Muscle layer of colon (tissue), 2 donors: ENCODE data around the gene PLEKHJ1.

Source experiments
- H3K27ac ChIP-seq: one replicate; pipeline ENCODE4 v1.7.0; 2013; ENCODE audit warnings: low read depth, mild to moderate bottlenecking, low read length, moderate library complexity
- H3K27me3 ChIP-seq, 2 donors: one replicate each; pipeline ENCODE4 v1.7.0; 2013; ENCODE audit warnings: low read length in 2 of 2, mild to moderate bottlenecking in 2 of 2; ENCODE audit not compliant: insufficient read depth in 2 of 2, control insufficient read depth in 1 of 2
- H3K36me3 ChIP-seq: one replicate; pipeline ENCODE4 v1.7.0; 2013; ENCODE audit warnings: mild to moderate bottlenecking, low read length; ENCODE audit not compliant: insufficient read depth
- H3K4me1 ChIP-seq: one replicate; pipeline ENCODE4 v1.7.0; 2013; ENCODE audit warnings: mild to moderate bottlenecking, low read length; ENCODE audit not compliant: insufficient read depth
- H3K4me3 ChIP-seq, 2 donors: one replicate each; pipeline ENCODE4 v1.7.0; 2013; ENCODE audit warnings: low read length in 2 of 2, low read depth in 1 of 2, mild to moderate bottlenecking in 1 of 2, moderate library complexity in 1 of 2
- H3K9ac ChIP-seq: one replicate; pipeline ENCODE4 v1.7.0; 2013; ENCODE audit warnings: low read length
- H3K9me3 ChIP-seq: one replicate; pipeline ENCODE4 v1.7.0; 2013; ENCODE audit warnings: mild to moderate bottlenecking, low read length
- donor health status: abdominal sarcoma.
- donor health status: Adenocarcinoma of cecum.

The PLEKHJ1 gene

DNA sequence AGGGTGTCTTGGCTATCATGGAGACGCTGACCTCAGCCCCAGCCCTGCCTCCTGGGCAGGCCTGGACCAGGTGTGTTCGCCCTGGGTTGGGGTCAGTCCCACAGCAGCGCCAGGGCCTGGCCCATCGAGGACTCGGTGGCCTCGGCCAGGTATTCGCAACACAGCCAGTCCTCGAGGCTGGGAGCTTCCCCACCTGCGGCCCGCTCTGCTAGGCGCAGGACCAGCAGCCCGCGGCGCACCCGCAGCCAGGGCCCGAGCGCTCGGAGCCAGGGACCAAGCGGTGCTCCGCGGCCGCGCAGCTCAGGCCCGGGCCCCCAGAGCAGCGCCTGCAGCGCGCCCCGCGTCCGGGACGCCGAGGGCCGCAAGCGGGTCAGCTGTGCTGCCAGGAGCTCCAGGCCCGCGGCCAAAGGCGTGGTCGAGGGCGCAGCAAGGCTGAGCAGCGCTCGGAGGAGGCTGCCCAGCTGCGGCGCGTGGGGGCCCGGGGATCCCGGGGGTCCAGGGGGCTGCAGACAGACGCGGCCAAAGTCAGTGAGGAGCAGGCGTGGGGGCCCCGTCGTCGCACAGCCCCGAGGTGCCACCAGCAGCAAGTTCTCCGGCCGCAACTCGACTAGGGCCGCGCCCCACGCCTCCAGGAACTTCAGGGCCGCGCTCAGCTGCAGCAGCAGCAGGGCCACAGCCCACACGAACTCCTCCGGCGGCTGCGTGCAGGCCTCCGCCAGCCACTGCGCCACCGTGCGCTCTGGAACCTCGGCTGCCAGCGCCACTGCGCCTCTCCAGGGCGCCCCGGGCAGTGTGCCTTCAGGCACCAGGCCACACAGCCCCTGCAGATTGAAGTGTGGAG lies 39.7 kb upstream of the PLEKHJ1 start:
- Histone ChIP-seq H3K4me1 (peaks cover 46% of the 10 kb centered on the region), H3K9me3 (no peaks in the 10 kb centered on the region), H3K27ac (no peak overlapping the region), H3K27me3 (no peaks in the 10 kb centered on the region), H3K36me3 (peaks cover 17% of the 10 kb centered on the region), H3K4me3 (no peak overlapping the region), H3K9ac (no peak overlapping the region)

DNA sequence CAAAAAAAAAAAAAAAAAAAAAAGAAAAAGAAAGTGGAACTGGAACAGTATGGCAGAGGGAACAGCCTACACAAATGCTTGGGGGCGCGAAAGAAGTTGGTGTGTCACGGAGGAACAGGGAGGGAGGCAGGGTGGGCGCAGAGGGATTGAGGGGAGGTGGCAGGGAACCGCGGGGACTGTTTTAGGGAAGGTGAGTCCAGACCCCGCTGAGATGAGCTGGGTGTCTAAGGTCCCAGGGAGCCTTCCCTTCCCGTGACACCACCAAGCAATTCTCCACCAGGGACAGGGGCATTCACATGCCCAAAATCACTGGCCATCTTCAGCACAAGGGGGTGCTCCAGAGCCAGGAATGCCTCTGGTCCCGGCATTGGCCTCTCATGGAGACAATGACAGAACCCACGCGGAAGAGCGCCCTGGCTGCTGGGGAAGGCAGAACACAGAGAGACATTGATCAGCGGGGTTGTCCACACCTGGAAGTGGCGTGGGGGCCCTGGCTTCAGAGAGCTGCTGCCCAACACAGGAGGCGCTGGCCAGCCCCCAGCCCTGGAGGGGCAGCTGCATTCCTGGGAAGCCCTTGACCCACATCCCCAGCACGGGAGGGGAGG lies 38.9 kb upstream of the PLEKHJ1 start:
- H3K27me3 ChIP-seq, result no peaks in the 10 kb centered on the region
- H3K9me3 ChIP-seq, result no peaks in the 10 kb centered on the region
- no peak overlapping the region for H3K9ac ChIP-seq
- no peak overlapping the region for H3K4me3 ChIP-seq
- peaks cover 46% of the 10 kb centered on the region for H3K4me1 ChIP-seq
- H3K36me3 ChIP-seq, result peaks cover 17% of the 10 kb centered on the region
- H3K27ac ChIP-seq, result no peak overlapping the region

- Histone ChIP-seq H3K4me1 (peaks cover 46% of the 10 kb centered on the region), H3K36me3 (peaks cover 17% of the 10 kb centered on the region), H3K27ac (peak overlapping the region; percentile 81), H3K4me3 (peak overlapping the region in 1 of 2 donors; percentile 27), H3K9me3 (no peaks in the 10 kb centered on the region), H3K27me3 (no peaks in the 10 kb centered on the region), H3K9ac (no peak overlapping the region)
Measured at GRCh38 chr19:2274185-2274711, 38.1 kb upstream of the PLEKHJ1 start.

GRCh38 chr19:2273356-2274184 lies 37.4 kb upstream of the PLEKHJ1 start:
- peaks cover 17% of the 10 kb centered on the region for H3K36me3 ChIP-seq
- H3K27me3 ChIP-seq, result no peaks in the 10 kb centered on the region
- H3K27ac ChIP-seq, result peak overlapping the region; percentile 81
- peak overlapping the region in 1 of 2 donors; percentile 27 for H3K4me3 ChIP-seq
- H3K4me1 ChIP-seq, result peaks cover 48% of the 10 kb centered on the region
- H3K9ac ChIP-seq, result no peak overlapping the region
- H3K9me3 ChIP-seq, result no peaks in the 10 kb centered on the region

DNA sequence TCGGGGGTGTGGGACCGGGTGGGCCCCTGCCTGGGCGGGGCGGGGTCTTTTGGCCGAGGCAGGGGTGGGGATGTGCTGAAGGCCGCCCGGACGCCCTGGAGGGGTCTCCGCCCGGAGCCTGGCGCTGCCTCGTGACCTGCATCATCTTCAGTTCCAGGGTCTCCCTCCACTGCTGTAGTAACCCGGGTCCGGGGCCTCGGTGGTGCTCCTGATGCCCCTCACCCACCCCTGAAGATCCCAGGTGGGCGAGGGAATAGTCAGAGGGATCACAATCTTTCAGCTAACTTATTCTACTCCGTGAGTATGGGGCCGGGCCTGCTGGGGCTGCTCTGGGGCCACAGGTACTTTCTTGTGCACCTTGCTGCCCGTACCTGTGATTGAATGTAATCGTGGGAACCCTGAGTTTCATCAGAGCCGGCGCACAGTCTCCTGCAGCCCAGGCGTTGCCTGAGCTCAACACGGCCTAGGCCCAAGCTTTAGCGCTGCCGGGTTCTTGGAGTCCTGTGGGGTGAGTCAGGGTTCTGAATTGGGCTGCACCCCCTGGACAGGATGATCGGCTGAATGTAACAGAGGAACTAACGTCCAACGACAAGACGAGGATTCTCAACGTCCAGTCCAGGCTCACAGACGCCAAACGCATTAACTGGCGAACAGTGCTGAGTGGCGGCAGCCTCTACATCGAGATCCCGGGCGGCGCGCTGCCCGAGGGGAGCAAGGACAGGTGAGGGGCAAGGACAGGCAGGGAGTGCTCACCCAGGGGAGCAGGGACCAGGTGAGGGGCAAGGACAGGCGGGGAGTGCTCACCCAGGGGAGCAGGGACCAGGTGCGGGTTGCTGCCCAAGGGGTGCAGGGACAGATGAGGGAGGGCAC lies 35.3 kb upstream of the PLEKHJ1 start:
- H3K4me1 ChIP-seq, result peaks cover 48% of the 10 kb centered on the region

GRCh38 chr19:2270423-2271233 lies 34.5 kb upstream of the PLEKHJ1 start:
- H3K27me3 ChIP-seq, result no peaks in the 10 kb centered on the region
- peak overlapping the region; percentile 79 to 92 for H3K4me3 ChIP-seq
- H3K27ac ChIP-seq, result peak overlapping the region; percentile 98
- H3K9ac ChIP-seq, result peak overlapping the region; percentile 89
- H3K36me3 ChIP-seq, result peaks cover 17% of the 10 kb centered on the region
- H3K4me1 ChIP-seq, result peaks cover 45% of the 10 kb centered on the region
- H3K9me3 ChIP-seq, result no peaks in the 10 kb centered on the region

More for the DNA sequence above, 35.3 kb upstream of the PLEKHJ1 start:
- H3K4me3 ChIP-seq, result peak overlapping the region; percentile 22 to 61
- no peaks in the 10 kb centered on the region for H3K9me3 ChIP-seq
- H3K27me3 ChIP-seq, result no peaks in the 10 kb centered on the region
- peak overlapping the region; percentile 97 for H3K27ac ChIP-seq
- H3K36me3 ChIP-seq, result peaks cover 17% of the 10 kb centered on the region
- H3K9ac ChIP-seq, result peak overlapping the region; percentile 78

DNA sequence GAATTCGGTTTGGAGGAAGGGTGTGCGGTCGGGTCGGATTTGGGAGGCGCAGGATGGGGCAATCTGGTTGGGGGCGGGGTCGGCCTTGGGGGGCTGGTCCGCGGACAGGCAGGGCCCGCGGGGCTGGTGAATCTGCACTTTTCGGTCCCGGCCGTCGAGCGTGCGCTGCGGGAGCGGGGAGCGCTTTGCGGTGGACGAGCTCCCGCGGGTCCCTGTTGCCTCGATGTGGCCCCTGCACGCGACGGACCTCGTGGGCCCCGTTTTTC lies 34.0 kb upstream of the PLEKHJ1 start:
- peaks cover 17% of the 10 kb centered on the region for H3K36me3 ChIP-seq
- H3K27ac ChIP-seq, result peak overlapping the region; percentile 98
- peaks cover 39% of the 10 kb centered on the region for H3K4me1 ChIP-seq
- peak overlapping the region; percentile 89 for H3K9ac ChIP-seq
- peak overlapping the region; percentile 79 to 92 for H3K4me3 ChIP-seq
- no peaks in the 10 kb centered on the region for H3K9me3 ChIP-seq
- no peaks in the 10 kb centered on the region for H3K27me3 ChIP-seq

DNA sequence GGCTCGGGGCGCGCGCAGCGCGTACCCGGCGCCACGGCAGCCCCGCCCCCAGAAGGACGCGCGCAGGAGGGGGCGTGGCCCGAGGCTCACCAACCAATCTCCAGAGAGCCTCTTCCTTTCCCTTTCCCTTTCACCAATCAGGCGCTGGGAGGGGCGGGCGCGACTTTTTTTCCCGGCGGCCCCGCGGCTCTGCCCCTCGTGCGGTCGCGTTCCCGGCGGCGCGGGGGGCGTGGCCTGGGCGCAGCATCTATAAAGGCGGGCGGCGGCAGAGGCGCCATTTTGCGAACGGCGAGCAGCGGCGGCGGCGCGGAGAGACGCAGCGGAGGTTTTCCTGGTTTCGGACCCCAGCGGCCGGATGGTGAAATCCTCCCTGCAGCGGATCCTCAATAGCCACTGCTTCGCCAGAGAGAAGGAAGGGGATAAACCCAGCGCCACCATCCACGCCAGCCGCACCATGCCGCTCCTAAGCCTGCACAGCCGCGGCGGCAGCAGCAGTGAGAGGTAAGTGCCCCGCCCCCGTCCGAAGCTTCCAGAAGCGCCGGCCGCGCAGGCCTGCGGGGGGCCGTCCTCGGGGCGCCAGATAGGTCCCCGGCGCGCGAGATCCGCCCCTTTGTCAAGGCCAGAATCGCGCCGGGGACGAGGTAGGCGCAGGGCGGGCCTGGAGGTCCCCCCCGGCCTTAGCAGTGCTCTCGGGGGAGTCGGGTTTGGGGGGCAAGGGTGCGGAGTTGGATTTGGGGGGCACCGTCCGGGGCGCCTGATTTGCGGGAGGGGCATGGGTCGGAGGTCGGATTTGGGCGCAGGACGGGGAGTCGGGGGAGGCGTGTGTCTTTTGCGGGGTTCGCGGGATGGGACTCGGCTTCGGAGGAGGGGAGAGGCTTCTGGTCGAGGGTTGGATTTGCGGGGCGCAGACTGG lies 33.4 kb upstream of the PLEKHJ1 start:
- Histone ChIP-seq H3K9me3 (no peaks in the 10 kb centered on the region), H3K4me1 (peaks cover 39% of the 10 kb centered on the region), H3K9ac (peak overlapping the region; percentile 89), H3K27me3 (no peaks in the 10 kb centered on the region), H3K27ac (peak overlapping the region; percentile 98), H3K4me3 (peak overlapping the region; percentile 79 to 92), H3K36me3 (peaks cover 17% of the 10 kb centered on the region)

DNA sequence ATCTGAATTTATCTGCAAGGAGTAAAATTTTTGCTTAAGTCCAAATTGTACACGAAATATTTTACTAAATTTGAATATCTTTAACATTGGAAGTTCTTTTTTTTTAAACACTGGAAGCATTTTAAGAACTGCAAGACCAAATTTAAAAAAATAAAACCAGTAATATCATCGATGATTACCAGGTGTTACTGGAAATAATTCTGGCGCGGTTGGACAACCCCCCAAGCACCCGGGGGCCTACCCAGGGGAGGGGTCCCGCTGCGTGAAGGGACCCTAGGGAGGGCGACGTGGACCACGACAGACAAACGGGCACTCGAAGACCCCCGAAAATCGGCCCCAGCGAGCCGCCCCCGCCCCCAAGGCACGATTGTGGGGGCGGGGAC lies 32.7 kb upstream of the PLEKHJ1 start:
- Histone ChIP-seq H3K4me3 (peak overlapping the region; percentile 67 to 72), H3K27me3 (no peaks in the 10 kb centered on the region), H3K36me3 (peaks cover 17% of the 10 kb centered on the region), H3K9me3 (no peaks in the 10 kb centered on the region), H3K27ac (peak overlapping the region; percentile 77), H3K4me1 (peaks cover 32% of the 10 kb centered on the region), H3K9ac (no peak overlapping the region)
